ENCODE data around the gene OPTC.

OPTC gene

GRCh38 chr1:203490607-203491006 is 3.3 kb upstream of the OPTC start:
- H3K4me3 ChIP-seq (ENCODE audit: low read length): no peak overlapping the region
- no peak for DNase-seq (ENCODE audit: low read depth)
- TF ChIP-seq CTCF (conservative IDR thresholded peaks at IDR 0.05; ENCODE audit: low read depth, low read length): no peak

- DNase-seq (ENCODE audit: low read depth): peak; percentile 51
- TF ChIP-seq CTCF (conservative IDR thresholded peaks at IDR 0.05; ENCODE audit: low read depth, low read length): no peak
- no peak overlapping the region for H3K4me3 ChIP-seq (ENCODE audit: low read length)
Measured at GRCh38 chr1:203491664-203492063, 2.3 kb upstream of the OPTC start.

- TF ChIP-seq CTCF (conservative IDR thresholded peaks at IDR 0.05; ENCODE audit: low read depth, low read length): no peak
- H3K4me3 ChIP-seq (ENCODE audit: low read length): no peak overlapping the region
- no peak for DNase-seq (ENCODE audit: low read depth)
Measured at GRCh38 chr1:203492082-203492747, 1.7 kb upstream of the OPTC start.

GRCh38 chr1:203492748-203493130 is 1.2 kb upstream of the OPTC start:
- H3K4me3 ChIP-seq (ENCODE audit: low read length): no peak overlapping the region
- no peak for DNase-seq (ENCODE audit: low read depth)
- TF ChIP-seq CTCF (conservative IDR thresholded peaks at IDR 0.05; ENCODE audit: low read depth, low read length): no peak

- no peak overlapping the region for H3K4me3 ChIP-seq (ENCODE audit: low read length)
- no peak for TF ChIP-seq CTCF (conservative IDR thresholded peaks at IDR 0.05; ENCODE audit: low read depth, low read length)
- DNase-seq (ENCODE audit: low read depth): no peak
Measured at GRCh38 chr1:203495845-203496244, 1.9 kb downstream of the OPTC start.

GRCh38 chr1:203497269-203497777 is 3.4 kb downstream of the OPTC start:
- no peak for DNase-seq (ENCODE audit: low read depth)

More at GRCh38 chr1:203497269-203497777, 3.4 kb downstream of the OPTC start:
- no peak for TF ChIP-seq CTCF (conservative IDR thresholded peaks at IDR 0.05; ENCODE audit: low read depth, low read length)
- H3K4me3 ChIP-seq (ENCODE audit: low read length): no peak overlapping the region

Data from retinal pigment epithelial cell (primary cell).